Mesothelial cell of epicardium (in vitro differentiated cells): ENCODE data around the gene ZNF516. TPM values are rescaled to one million over a fixed set of nuclear protein-coding genes. Genes with fewer than 3 reads are reported as not detected.
A peak's percentile ranks its signal among the peaks of the same experiment; 100 is the strongest.

Experiments used
- DNase-seq, 2 experiments: peaks; one replicate each; pipeline ENCODE4 v3.0.0; 2021; ENCODE audit warnings: low spot score in 2 of 2; ENCODE audit not compliant: unreplicated experiment in 2 of 2
- H3K27ac Mint-ChIP-seq: 2 replicates; pipeline ENCODE4 v1.8.0; 2021; ENCODE audit warnings: mixed read lengths
- H3K27me3 Mint-ChIP-seq: 2 replicates; pipeline ENCODE4 v1.8.0; 2021; ENCODE audit warnings: low read depth, mixed read lengths
- H3K36me3 Mint-ChIP-seq: 2 replicates; pipeline ENCODE4 v1.8.0; 2021; ENCODE audit warnings: mixed read lengths
- H3K4me1 Mint-ChIP-seq: 2 replicates; pipeline ENCODE4 v1.8.0; 2021; ENCODE audit warnings: mixed read lengths
- H3K4me3 Mint-ChIP-seq: 2 replicates; pipeline ENCODE4 v1.8.0; 2021; ENCODE audit warnings: mild to moderate bottlenecking, moderate library complexity, mixed read lengths
- H3K9me3 Mint-ChIP-seq: 2 replicates; pipeline ENCODE4 v1.8.0; 2021; ENCODE audit warnings: mixed read lengths
- CTCF ChIP-seq: fragments of 200-600 bp; sonication (generic); IDR thresholded peaks from one replicate; pipeline ENCODE4 v1.5.0; 2021; ENCODE audit warnings: antibody characterized with exemption; ENCODE audit not compliant: unreplicated experiment
- total RNA-seq: library from RNA; stranded (reverse); gene quantifications from 3 replicates; pipeline ENCODE4 v1.2.1, GENCODE V29; 2021

The ZNF516 gene
- total RNA-seq, 1 donor from 2014 or later: 92.1 TPM

GRCh38 chr18:76420898-76421684 is 74.0 kb downstream of the ZNF516 start:
- DNase-seq: no peak
- no peak for TF ChIP-seq CTCF
- H3K9me3 Mint-ChIP-seq: no peaks in the 10 kb centered on the region
- no peaks in the 10 kb centered on the region for H3K36me3 Mint-ChIP-seq
- peak overlapping the region; percentile 68 for H3K27ac Mint-ChIP-seq
- no peak overlapping the region for H3K4me3 Mint-ChIP-seq
- no peaks in the 10 kb centered on the region for H3K27me3 Mint-ChIP-seq
- peaks cover 54% of the 10 kb centered on the region for H3K4me1 Mint-ChIP-seq

GRCh38 chr18:76419811-76420210 is 75.2 kb downstream of the ZNF516 start:
- H3K4me1 Mint-ChIP-seq: peaks cover 47% of the 10 kb centered on the region
- H3K27ac Mint-ChIP-seq: peak overlapping the region; percentile 35
- DNase-seq: no peak
- TF ChIP-seq CTCF: no peak
- no peaks in the 10 kb centered on the region for H3K27me3 Mint-ChIP-seq
- H3K36me3 Mint-ChIP-seq: no peaks in the 10 kb centered on the region
- no peak overlapping the region for H3K4me3 Mint-ChIP-seq
- H3K9me3 Mint-ChIP-seq: no peaks in the 10 kb centered on the region

- peaks cover 44% of the 10 kb centered on the region for H3K4me1 Mint-ChIP-seq
- peak overlapping the region; percentile 92 for H3K27ac Mint-ChIP-seq
- H3K27me3 Mint-ChIP-seq: no peaks in the 10 kb centered on the region
- no peak for DNase-seq
- H3K4me3 Mint-ChIP-seq: peak overlapping the region; percentile 39
- TF ChIP-seq CTCF: no peak
- no peaks in the 10 kb centered on the region for H3K9me3 Mint-ChIP-seq
- peaks cover 3% of the 10 kb centered on the region for H3K36me3 Mint-ChIP-seq
Observed at GRCh38 chr18:76416911-76417310, 78.1 kb downstream of the ZNF516 start.

- peaks cover 33% of the 10 kb centered on the region for H3K4me1 Mint-ChIP-seq
- no peak for DNase-seq
- no peaks in the 10 kb centered on the region for H3K9me3 Mint-ChIP-seq
- no peaks in the 10 kb centered on the region for H3K27me3 Mint-ChIP-seq
- no peak overlapping the region for H3K27ac Mint-ChIP-seq
- TF ChIP-seq CTCF: no peak
- H3K36me3 Mint-ChIP-seq: peaks cover 9% of the 10 kb centered on the region
- no peak overlapping the region for H3K4me3 Mint-ChIP-seq
Observed at GRCh38 chr18:76414936-76415621, 80.0 kb downstream of the ZNF516 start.

- H3K36me3 Mint-ChIP-seq: peaks cover 17% of the 10 kb centered on the region
- no peak for DNase-seq
- H3K4me3 Mint-ChIP-seq: peak overlapping the region; percentile 4
- H3K4me1 Mint-ChIP-seq: peaks cover 30% of the 10 kb centered on the region
- H3K27ac Mint-ChIP-seq: peak overlapping the region; percentile 56
- H3K9me3 Mint-ChIP-seq: no peaks in the 10 kb centered on the region
- no peaks in the 10 kb centered on the region for H3K27me3 Mint-ChIP-seq
- no peak for TF ChIP-seq CTCF
Observed at GRCh38 chr18:76412818-76413565, 82.0 kb downstream of the ZNF516 start.
